ENCODE results near the gene CPNE2.

Gene CPNE2

DNA sequence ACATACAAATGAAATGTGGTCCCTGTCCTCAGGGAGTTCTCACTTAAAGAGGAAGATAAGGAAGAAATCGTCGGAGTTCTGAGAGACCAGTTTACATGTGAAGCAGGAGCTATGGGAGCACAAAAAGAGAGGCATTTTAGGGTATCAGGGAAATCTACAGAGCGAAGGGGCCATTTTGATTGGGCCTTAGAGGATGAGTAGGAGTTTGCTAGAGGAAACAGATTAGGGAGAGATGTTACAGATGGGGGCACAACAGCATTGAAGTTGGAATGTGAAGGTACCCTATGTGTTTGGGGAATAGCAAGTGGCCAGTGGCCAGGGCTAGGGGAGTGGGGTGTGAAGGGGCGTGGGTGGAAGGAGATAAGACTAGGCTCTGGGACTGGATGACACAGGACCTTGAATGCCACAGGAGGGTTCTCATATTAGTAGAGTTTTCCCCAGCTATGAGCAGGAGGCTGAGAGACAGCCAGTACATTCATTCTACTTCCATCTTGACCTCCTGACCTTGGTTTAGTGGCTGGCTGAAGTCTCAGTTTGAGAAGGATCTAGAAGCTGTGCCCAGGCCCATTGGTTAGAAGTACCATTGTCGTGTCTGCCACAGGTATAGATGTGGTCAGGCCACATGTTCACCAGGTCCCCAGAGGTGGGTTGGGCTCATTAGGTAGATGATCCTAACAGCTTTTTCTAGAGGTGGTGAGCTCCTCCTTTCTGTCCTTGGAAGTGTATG lies 34.8 kb downstream of the CPNE2 start:
- no peak for DNase-seq

DNA sequence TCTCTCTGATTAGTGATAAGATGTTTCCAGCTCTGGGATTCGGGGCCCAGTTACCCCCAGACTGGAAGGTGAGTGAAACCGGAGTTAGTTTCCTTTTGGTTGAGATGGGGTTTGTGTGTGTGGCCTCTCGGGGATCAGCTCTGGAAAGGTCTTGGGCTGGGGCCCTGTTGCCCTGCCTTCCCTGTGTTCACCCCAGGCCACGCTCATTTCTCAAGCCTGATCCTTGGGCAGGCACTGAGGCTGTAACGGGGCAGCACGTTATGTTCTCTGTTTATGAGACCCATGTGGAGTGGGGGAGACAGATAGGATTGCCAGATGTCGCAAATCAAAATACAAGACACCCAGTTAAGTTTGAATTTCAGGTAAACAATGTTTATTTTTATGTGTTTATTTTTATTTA lies 35.5 kb downstream of the CPNE2 start:
- DNase-seq = no peak

GRCh38 chr16:57128771-57129389 lies 36.5 kb downstream of the CPNE2 start:
- no peak for DNase-seq

GRCh38 chr16:57130950-57131321 lies 38.6 kb downstream of the CPNE2 start:
- no peak for DNase-seq

GRCh38 chr16:57131351-57131970 lies 39.1 kb downstream of the CPNE2 start:
- DNase-seq = no peak

- no peak for DNase-seq
Observed at GRCh38 chr16:57132470-57132869, 40.1 kb downstream of the CPNE2 start.

DNA sequence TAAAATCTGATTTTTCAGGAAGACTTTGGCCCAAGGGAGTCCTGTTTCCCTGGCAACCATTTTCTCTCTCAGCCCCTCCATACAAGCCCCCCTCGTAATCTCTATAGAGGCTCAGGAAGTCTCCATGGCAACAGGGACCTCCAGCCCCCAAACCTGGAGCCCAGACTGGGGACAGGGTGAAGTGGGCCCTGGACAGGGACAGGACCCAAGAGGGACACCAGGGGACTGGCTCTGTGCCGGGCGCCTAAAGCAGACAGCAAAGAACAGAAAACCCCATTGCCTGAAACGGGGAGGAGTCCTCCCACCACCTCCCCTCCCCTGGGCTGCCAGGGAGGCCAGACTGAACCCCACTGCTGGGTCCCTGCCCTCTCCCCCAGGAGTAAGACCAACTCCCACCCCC lies 40.6 kb downstream of the CPNE2 start:
- DNase-seq = no peak

GRCh38 chr16:57133886-57134285 lies 41.5 kb downstream of the CPNE2 start:
- DNase-seq = no peak

GRCh38 chr16:57134982-57135381 lies 42.6 kb downstream of the CPNE2 start:
- DNase-seq = no peak

GRCh38 chr16:57137043-57137442 lies 44.7 kb downstream of the CPNE2 start:
- no peak for DNase-seq

DNA sequence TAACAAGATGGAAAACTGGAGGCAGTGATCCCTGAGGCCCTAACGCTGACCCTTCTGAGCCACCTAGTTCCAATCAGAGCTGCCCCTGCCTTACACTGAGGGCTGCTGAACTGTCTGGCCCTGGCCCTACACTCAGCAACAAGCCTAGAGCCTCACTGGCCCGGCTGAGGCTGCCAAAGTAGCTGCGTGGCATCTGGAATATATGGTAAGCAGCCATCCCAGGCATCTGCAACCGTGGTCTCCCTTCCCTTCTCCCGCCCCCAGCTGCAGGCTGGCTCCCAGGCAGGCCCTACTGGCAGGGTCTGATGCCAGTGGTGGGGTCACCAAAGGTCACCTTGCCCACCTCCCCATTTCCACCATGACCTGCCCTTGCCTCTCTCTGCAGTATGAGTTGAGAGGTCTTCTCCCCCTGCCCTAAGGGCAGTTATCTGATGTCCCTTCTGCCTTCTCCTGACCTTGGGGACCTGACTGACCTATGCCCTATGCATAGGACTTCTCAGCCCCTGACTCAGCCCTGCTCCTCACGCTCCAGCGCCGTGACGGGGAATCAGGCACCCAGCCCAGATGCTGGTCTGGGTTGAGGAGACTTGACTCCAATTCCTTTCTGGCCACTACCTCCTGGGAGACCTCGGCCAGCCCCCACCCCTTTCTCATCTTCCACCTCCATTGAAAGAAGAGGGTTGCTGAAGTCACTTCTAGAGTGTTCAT lies 45.3 kb downstream of the CPNE2 start:
- no peak for DNase-seq

- DNase-seq = no peak
Observed at GRCh38 chr16:57138281-57138935, 46.0 kb downstream of the CPNE2 start.

DNA sequence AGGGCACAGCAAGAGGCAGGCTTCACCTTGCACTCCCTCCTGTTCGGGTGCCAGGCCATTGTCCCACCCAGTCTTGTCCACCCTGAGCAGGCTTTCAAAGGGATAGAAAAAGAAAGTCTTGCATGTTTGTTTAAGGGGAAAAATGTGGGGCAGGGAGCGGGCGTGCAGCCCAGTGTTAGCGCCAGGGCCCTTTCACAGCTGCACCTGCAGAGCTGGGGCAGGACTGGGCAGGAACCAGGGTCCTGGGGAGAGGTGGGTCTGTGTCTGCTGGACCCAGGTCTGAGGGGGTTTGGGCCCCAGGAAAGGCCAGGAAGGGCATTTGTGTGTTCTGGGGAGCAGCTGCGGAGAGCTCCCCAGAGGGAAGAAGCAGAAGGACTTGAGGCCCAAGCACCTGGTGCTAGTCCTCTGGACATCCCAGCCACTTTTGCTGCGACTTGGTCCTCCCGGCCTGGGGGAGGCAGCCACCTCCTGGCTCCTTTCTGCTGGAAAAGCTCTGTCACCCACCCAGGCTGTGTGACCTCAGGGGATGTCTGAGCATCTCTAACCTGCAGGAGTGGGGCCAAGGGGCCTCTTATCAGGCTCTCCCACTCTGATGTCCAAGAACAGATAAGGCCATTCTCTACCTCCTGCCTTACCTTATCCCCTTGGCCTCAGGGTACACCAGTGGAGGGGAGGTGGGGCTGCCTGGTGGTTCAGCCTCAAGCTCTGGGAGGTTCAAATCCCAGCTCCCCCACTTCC lies 48.7 kb downstream of the CPNE2 start:
- no peak for DNase-seq

GRCh38 chr16:57141822-57142631 lies 49.6 kb downstream of the CPNE2 start:
- no peak for DNase-seq

GRCh38 chr16:57143149-57143921 lies 51.0 kb downstream of the CPNE2 start:
- no peak for DNase-seq

DNA sequence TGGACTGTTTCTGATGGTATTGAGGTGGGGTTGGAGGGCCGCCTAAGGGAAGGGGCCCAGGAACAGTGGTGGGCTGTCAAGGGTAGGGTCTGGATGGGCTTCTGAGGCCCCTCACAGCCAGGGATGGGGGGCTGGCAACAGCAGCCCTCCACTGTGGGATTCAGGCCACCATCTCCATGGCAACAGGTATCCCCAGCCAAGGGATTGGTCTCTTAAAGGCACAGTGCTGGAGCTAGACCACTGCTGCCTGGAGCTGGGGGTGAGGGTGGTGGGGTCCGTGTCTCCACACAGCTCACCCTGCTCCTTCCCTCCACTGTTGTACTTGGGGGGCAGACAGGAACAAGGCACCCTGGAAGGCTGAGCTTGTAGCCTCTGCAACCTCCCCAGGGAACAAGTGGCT lies 51.6 kb downstream of the CPNE2 start:
- DNase-seq = no peak

- no peak for DNase-seq
Observed at GRCh38 chr16:57145046-57146021, 53.0 kb downstream of the CPNE2 start.

DNA sequence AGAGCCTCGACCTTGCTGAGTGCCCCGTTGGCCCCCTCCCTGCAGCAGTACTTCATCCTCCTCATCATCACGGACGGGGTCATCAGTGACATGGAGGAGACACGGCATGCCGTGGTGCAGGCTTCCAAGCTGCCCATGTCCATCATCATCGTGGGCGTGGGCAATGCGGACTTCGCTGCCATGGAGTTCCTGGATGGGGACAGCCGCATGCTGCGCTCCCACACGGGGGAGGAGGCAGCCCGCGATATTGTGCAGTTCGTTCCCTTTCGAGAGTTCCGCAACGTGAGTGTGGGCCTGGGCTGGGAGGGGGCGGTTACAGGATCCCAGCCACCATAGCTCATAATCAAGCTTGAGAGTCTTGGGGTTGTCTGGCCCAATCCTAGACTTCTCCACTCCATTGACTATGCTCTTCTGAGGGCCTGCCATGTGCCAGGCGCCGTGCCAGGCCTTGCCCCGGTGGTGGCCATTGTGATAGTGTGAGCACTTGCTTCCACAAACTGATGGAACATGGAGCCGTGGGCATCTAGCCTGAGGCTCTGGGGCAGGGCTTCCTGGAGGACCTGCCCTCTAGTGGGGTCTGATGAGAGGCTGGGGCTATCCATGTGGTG lies 53.8 kb downstream of the CPNE2 start:
- peak; percentile 44 to 67 for DNase-seq

DNA sequence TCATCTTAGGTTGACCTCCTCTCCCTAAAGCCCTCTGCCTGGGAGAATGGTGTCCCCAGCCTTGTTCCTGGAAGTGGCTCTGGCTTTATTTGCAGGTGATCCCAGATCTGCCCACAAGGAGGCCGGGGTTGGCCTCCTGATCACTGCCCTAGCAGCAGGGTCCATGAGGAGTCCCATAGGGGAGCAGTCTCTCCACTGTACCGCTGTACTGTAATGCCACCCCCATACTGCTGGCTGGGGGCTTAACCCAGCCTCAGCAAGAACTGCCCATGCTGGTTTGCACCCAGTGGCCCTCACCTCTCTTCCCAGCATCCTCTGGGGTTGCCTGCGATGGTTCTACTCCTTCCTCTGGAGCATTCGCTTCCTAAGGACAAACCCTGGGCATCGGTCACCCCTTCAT lies 54.4 kb downstream of the CPNE2 start:
- DNase-seq = no peak

All from inflammatory macrophage treated with lipopolysaccharide for 1 hour (primary cell).